GM18526 (cell line): ENCODE data around the gene EMX2.

Source experiments
- POLR2A ChIP-seq: IDR thresholded peaks from 3 replicates; pipeline ENCODE4 v1.6.1; 2011; ENCODE audit not compliant: insufficient read length; ENCODE audit errors: extremely low read depth

The EMX2 gene

GRCh38 chr10:117547716-117548668 is 5.4 kb downstream of the EMX2 start:
- TF ChIP-seq POLR2A, result no peak

DNA sequence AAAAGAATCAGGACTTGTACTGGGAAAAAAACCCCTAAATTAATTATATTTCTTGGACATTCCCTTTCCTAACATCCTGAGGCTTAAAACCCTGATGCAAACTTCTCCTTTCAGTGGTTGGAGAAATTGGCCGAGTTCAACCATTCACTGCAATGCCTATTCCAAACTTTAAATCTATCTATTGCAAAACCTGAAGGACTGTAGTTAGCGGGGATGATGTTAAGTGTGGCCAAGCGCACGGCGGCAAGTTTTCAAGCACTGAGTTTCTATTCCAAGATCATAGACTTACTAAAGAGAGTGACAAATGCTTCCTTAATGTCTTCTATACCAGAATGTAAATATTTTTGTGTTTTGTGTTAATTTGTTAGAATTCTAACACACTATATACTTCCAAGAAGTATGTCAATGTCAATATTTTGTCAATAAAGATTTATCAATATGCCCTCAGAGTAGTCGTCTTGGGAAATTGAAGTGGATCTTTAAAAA is 6.6 kb downstream of the EMX2 start:
- no peak for TF ChIP-seq POLR2A

GRCh38 chr10:117550076-117550475 is 7.5 kb downstream of the EMX2 start:
- TF ChIP-seq POLR2A, result no peak

DNA sequence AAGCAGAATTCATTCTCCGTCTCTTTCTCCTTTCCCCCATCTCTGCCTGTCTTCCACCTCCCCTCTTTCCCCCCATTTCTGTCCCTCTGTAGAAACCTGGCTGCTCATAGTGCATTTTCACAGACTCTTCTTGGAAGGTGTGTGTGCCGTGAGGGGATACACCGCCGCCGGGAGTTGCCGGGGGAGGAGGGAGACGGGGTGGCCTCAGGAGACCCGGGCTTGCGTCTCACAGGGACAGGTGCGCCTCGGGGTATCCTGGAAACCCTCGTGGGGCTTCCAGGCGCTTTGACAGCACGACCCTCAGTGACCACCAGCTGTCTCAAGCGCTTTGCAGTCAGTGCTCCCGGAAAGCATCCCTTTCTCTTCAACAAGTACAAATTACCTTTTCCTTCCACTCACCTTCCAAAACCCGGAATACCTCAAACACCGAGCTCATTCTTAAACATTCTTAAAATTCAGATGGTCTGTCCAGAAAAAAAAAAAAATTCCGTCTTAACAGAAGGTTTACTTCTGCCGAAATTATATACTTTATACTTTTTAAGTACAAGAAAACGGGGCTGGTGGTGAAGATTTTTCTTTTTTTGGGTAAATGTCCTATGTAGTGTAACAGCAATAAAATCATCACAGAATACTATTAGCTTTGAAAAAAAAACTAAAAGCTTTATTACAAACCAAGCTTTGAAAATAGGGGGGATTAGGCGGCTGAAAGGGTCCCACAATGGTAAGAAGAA is 8.2 kb downstream of the EMX2 start:
- no peak for TF ChIP-seq POLR2A

DNA sequence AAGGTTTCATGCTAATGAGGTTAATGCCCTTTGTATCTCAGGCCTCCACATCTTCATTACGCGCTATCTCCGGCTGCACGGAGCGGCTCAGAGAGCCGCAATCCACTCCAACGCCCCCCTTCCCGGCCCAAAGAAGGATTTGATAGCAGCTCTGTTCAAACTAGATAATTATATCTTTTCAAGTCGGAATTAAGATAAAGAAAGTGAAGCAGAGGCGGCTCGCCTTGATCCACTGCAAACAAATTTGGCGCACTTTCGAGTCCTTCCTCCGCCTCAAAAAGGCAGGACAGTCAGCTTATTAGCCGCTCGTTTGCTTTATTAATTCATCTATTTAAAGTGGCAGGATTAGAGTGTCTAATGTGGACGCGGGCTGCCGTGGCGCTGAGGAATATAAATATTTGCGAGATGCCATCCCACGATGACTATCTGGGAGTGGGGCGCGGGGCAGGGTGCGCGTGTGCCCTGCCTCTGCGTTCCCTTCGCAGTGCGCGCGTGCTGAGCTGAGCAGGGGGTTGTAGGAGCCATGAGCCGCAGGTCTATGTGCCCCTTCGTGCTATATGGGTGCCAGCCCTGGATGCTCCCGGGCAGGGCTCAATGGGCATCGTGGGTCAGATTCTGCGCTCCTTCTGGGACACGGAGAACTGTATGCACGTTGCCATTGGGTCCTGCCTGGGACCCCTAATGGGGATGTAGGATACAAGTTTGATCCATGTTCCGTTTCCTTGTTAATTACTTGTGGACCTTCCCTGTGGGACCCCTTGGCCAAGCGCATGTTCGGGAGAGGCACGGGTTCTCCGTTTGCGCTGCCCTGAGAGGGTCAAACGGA is 9.0 kb downstream of the EMX2 start:
- no peak for TF ChIP-seq POLR2A

GRCh38 chr10:117552156-117552631 is 9.6 kb downstream of the EMX2 start:
- no peak for TF ChIP-seq POLR2A

- TF ChIP-seq POLR2A, result no peak
Measured at GRCh38 chr10:117552701-117553141, 10.2 kb downstream of the EMX2 start.

DNA sequence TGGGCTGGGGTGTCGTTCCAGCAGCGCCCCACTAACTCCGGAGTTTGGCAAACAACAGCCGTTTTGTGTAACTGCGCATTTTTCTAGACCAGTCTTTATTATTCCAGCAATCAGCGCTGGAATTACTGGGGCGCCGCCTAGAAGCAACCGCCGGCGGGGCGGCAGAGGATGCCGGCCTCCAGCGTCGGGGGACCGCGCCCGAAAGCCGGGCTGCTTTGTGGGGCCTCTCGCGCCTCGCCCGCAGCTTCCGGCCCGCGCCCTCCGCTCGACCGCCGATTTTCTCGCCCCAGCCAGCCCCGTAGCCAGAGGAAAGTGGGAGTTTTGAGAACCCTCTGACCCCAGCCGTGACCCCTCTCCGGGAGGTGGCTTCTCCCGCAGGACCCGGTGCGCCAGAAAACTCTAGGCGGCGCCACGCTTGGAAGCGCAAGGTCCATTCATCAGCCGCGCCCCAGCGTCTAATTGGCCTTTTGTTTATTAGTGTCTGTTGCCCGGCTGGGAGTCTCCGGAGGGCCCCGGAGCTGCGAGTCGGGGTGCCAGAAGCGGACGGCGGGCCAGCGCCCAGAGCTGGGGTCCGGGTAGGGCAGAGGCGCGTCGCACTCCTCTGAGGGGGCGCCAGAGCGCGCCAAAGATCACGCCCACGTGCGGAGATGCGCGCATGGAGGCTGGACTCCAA is 10.7 kb downstream of the EMX2 start:
- no peak for TF ChIP-seq POLR2A

DNA sequence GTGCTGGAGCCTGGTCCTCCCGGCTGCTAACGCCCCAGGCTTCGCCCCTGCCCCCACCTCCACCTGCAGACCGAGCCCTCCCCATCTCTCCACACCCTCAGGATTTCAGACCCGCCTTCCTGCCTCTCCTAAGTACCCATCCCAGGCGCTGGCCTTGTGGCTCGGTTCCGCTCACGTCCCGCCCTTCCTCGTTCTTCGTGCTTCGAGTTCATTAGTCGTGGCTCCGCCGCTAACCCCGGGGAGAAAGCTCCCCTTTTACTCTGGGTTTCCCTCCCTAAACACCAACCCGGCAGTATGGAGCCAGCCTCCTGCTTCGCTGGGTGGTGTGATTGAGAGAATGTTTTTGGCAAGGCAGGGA is 11.2 kb downstream of the EMX2 start:
- no peak for TF ChIP-seq POLR2A

DNA sequence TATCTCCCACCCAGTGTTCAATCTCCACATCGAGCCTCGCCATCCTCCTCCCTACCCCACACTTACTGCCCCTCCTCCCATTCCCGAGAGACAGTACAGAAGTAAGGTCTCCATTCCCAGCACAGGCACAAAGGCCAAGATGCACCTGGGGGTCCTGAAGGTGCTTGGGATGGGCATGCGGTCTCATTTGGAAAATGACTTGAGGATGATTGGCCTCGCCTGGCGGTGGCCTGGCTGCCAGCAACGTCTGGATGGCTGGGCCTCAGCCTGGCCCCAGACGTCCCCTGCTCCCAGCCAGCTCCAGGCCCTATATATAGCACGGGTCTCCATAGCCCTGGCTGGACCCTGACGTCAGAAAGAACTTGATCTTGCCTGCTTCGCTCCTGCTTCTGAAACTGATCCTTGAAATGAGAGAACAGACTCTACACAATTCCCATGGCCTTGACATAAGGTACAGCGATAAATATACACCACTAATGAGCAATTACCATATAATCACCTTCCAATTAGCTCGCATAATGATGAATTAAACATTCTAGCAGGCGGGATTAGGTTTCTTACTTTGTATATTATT is 11.8 kb downstream of the EMX2 start:
- TF ChIP-seq POLR2A, result no peak

- no peak for TF ChIP-seq POLR2A
Measured at GRCh38 chr10:117555017-117555416, 12.5 kb downstream of the EMX2 start.

DNA sequence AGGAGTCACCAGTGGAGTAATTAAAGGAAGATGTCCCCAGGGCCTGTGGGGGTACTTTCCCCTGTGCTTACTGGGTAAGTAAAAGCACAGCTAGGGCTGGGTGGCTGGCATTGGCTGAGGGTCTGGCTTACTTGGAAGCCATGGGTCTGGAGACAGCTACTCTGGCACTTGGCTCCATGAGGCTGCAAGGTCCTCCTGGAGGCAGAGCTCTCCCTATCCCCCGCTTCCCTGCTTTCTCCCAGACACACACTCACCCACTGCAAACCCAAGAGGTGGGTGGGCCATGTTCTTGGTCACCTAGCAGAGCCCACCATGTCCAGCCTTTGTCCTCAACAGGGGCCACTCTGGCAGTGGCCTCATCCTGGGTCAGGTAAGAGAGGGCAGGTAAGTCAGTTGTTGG is 13.3 kb downstream of the EMX2 start:
- no peak for TF ChIP-seq POLR2A

GRCh38 chr10:117556356-117556755 is 13.8 kb downstream of the EMX2 start:
- no peak for TF ChIP-seq POLR2A

DNA sequence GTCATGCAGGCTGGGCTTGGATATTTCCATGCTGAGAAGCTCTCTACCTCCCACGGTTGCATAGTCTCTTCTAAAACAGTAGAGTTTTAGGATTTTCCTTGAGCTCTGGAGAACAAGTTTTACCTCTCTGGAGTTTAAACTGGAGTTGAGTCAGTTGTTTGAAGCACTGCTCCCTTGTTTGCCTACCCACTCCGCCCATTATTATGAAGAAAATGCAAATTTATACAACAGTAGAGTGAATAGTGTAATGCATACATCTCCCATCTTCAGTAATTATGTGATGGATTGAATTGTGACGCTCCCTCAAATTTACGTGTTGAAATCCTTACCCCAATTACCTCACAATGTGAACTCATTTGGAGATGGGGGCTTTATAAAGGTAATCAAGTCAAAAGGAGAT is 17.2 kb downstream of the EMX2 start:
- no peak for TF ChIP-seq POLR2A
